Rectal smooth muscle tissue (tissue), 1 donor: ENCODE measurements around the gene NF1.
A peak's percentile ranks its signal among the peaks of the same experiment; 100 is the strongest.
"Not testable (repeated sequence)": the region's sequence is repeated elsewhere in the genome, so short reads cannot be mapped to it uniquely, and the experiment has no call there.

ENCODE experiments used
- H3K27ac ChIP-seq: one replicate; pipeline ENCODE4 v1.7.0; 2013; ENCODE audit warnings: low read depth, low read length, inconsistent platforms
- H3K27me3 ChIP-seq: one replicate; pipeline ENCODE4 v1.7.0; 2013; ENCODE audit warnings: low read length; ENCODE audit not compliant: control insufficient read depth, insufficient read depth
- H3K36me3 ChIP-seq: one replicate; pipeline ENCODE4 v1.7.0; 2013; ENCODE audit warnings: low read length; ENCODE audit not compliant: control insufficient read depth, insufficient read depth
- H3K4me1 ChIP-seq: one replicate; pipeline ENCODE4 v1.7.0; 2013; ENCODE audit warnings: low read length; ENCODE audit not compliant: control insufficient read depth, insufficient read depth
- H3K4me3 ChIP-seq: one replicate; pipeline ENCODE4 v1.7.0; 2013; ENCODE audit warnings: low read length
- H3K9ac ChIP-seq: one replicate; pipeline ENCODE4 v1.7.0; 2013; ENCODE audit warnings: low read length

NF1 gene

GRCh38 chr17:31093866-31094599, 744 bp upstream of the NF1 start:
- no peaks in the 10 kb centered on the region for H3K27me3 ChIP-seq
- H3K9ac ChIP-seq = peak overlapping the region; percentile 13
- H3K4me3 ChIP-seq = peak overlapping the region; percentile 52
- no peaks in the 10 kb centered on the region for H3K36me3 ChIP-seq
- no peaks in the 10 kb centered on the region for H3K4me1 ChIP-seq
- peak overlapping the region; percentile 92 for H3K27ac ChIP-seq

DNA sequence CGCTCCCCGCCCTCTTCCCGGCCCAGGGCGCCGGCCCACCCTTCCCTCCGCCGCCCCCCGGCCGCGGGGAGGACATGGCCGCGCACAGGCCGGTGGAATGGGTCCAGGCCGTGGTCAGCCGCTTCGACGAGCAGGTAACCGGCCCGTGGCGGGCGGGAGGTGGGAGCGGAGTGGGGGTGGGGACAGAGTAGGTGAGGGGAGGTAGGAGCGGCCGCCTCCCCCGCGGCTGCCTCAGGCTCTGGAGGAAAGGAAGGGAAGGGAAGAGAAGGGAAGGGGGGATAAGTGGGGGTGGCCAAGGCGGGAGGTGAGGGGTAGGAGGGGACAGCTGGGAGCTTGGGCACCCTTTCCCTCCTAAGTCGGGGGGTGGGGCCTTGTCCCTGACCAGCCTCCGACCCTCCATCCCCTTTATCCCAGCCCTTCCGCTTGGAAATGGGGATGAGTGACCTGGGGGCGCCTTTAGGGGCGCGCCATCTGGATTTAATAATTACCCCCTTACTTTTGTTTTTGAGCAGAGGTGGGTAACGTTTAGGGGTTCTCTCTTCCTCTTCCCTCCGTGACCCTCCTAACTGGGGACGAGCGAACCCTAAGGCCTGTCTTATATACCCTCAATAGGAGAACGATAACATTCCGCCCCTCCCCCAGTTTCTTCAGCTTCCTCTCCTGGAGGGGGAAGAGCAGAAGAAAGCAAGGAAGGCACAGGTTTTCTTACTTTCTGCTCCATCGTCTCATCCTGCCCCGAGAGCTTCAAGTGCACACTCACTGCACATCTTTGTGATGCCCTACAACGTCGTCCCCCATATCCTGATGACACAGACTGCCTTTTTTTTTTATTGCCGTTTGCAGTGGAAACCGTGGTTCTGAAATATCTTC, 694 bp downstream of the NF1 start:
- peak overlapping the region; percentile 83 for H3K4me3 ChIP-seq
- H3K27me3 ChIP-seq = no peaks in the 10 kb centered on the region
- no peaks in the 10 kb centered on the region for H3K4me1 ChIP-seq
- H3K9ac ChIP-seq = peak overlapping the region; percentile 71
- H3K27ac ChIP-seq = peak overlapping the region; percentile 92
- H3K36me3 ChIP-seq = no peaks in the 10 kb centered on the region

DNA sequence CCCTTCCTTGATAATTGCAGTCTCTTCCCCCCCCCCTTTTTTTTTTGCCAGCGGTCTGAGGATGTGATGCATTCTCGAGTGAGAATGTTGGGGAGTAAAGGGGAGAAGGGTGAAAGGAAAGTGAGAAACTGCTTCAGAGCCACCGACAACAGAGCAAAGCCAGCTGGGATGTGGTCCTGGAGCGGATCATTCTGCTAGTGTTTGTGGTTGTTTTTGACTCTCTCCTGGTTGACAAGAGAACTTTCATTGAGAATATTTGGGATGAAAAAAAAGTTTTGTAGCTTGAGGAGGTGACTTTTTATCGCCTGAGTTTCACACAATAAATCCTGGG, 1.3 kb downstream of the NF1 start:
- H3K9ac ChIP-seq = no peak overlapping the region
- H3K4me1 ChIP-seq = no peaks in the 10 kb centered on the region
- peak overlapping the region; percentile 92 for H3K27ac ChIP-seq
- H3K27me3 ChIP-seq = no peaks in the 10 kb centered on the region
- no peaks in the 10 kb centered on the region for H3K36me3 ChIP-seq
- peak overlapping the region; percentile 83 for H3K4me3 ChIP-seq

DNA sequence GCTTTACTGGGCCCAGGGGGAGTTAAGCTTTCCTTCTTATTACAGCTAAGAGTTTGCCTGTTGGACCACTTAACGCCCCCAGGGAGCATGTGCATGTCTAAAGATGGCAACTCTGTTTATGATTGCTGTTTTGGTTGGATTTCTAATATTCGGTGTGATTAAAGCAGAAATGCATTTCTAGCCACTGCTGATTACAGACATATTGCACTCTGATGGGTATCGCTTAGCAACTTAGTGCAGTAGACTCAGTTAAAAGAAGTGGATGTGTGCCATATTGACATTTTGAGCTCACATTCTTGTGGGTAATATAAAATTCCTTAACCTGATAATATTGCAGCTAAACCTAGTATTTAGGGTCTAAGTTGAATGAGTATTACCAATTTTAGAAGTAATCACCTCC, 4.2 kb downstream of the NF1 start:
- H3K4me3 ChIP-seq = no peak overlapping the region
- H3K9ac ChIP-seq = no peak overlapping the region
- no peaks in the 10 kb centered on the region for H3K36me3 ChIP-seq
- H3K27me3 ChIP-seq = no peaks in the 10 kb centered on the region
- no peak overlapping the region for H3K27ac ChIP-seq
- H3K4me1 ChIP-seq = no peaks in the 10 kb centered on the region

DNA sequence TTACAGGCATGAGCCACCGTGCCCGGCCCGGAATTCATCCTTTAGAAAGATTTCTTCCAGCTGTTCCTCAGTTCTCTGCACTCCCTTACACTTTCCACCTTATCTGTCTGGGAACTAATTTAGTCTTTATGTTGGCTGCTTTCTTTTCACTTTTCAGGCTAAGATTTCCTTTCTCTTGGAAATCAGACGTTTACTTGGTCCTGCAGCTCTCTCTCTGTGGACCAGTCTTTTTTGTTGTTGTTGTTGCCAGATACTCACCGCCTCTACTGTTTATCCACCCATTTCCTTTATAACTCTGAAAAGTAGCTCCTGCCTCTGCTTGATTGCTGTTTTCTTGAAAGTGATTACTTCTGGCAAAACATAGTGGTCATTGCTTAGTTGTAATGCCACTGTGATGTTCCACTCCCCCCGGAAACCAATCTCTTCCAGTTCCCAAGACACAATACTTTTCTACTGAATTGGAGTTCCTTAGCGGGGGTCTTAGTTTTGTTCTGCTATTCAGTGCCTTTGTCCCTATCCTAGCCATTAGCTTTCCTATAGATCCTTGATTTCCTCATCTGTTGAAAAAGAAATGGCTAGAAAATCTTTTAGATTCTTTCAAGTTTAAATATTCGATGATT, 6.2 kb downstream of the NF1 start:
- H3K27ac ChIP-seq = no peak overlapping the region
- no peaks in the 10 kb centered on the region for H3K36me3 ChIP-seq
- H3K4me1 ChIP-seq = no peaks in the 10 kb centered on the region
- no peak overlapping the region for H3K4me3 ChIP-seq
- no peak overlapping the region for H3K9ac ChIP-seq
- H3K27me3 ChIP-seq = no peaks in the 10 kb centered on the region

DNA sequence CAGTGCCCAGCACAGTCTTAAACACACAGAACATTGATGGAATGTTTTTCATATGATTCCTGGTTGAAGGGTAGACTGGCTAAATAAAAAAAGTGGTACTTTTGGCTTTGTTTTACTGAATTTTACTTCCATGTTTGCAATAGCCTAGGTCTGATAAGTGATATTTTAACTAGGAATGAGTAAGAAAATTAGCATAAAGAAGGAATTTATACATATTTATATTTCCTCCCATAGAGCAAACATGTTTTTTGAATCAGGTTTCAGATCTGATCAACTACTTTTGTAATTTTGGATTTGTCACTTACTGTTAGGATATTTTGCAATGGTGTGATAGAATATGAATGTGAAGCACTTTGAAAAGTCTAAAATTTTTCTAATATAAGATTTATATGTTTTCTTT, 7.2 kb downstream of the NF1 start:
- Histone ChIP-seq H3K36me3 (no peaks in the 10 kb centered on the region), H3K9ac (no peak overlapping the region), H3K4me1 (no peaks in the 10 kb centered on the region), H3K27me3 (no peaks in the 10 kb centered on the region), H3K4me3 (no peak overlapping the region), H3K27ac (no peak overlapping the region)

DNA sequence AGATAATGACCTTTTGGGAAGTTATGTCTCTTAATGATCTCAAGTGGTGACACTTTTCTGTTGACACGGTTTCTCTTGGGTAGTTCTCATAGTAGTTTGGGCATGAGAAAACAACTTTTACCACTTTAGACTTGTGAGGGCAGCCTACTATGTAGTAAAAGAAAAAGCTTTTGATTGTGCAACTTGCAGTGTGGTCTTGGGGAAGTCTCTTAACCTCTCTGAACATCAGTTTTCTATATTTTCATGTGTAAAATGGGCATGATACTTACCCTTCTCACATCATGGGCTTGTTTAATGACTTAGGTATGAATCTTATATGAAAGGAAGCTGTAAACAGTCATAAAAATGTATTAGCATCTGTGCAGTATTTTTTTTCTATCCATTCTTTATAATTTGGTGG, 11.2 kb downstream of the NF1 start:
- Histone ChIP-seq H3K9ac (no peak overlapping the region), H3K4me1 (no peaks in the 10 kb centered on the region), H3K36me3 (no peaks in the 10 kb centered on the region), H3K4me3 (no peak overlapping the region), H3K27ac (no peak overlapping the region), H3K27me3 (no peaks in the 10 kb centered on the region)

DNA sequence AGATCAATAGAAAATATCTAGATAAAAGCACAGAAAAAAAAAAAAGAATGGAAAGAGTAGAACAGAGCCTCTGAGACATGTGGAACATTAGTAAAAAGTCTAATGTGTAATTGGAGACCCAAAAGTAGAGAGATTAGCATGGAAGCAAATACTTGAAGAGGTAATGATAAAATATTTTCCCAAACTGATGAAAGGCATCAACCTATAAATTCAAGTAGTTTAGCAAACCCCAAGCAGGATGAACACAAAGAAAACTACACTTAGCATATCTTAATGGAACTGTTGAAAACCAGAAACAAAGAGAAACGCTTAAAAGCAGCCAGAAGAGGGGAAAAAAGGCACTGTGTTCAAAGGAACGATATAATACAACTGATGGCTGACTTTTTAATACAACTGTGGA, 16.4 kb downstream of the NF1 start:
- Histone ChIP-seq H3K4me1 (no peaks in the 10 kb centered on the region), H3K36me3 (no peaks in the 10 kb centered on the region), H3K27me3 (no peaks in the 10 kb centered on the region), H3K4me3 (no peak overlapping the region), H3K27ac (no peak overlapping the region), H3K9ac (no peak overlapping the region)

DNA sequence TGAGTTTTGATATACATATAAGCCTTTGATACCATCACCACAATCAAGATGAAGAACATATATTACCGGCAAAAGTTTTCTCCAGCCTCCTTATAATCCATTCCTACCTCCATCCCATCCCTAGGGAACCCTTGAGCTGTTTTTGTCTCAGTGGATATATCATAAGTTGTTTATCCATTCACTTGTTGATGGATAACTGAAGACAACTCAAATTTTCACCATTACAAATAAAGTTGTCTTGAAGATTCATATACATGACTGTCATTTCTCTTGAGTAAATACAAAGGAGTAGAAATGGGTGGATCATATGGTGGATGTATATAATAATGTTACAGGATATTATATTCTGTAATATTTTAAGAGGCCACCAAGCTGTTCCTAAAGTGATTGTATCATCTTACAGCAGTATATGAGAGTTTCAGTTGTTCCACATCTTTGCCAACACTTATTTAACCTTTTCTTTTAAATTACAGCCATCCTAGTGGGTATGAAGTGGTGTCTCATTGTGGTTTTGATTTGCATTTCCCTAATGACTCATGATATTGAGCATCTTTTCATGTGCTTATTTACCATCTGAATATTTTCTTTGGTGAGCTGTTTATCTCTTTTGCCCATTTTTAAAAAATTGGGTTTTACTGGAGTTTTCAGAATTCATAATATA, 17.4 kb downstream of the NF1 start:
- Histone ChIP-seq H3K4me3 (no peak overlapping the region), H3K9ac (no peak overlapping the region), H3K4me1 (no peaks in the 10 kb centered on the region), H3K36me3 (no peaks in the 10 kb centered on the region), H3K27me3 (no peaks in the 10 kb centered on the region), H3K27ac (no peak overlapping the region)

GRCh38 chr17:31113368-31113767, 18.6 kb downstream of the NF1 start:
- H3K4me1 ChIP-seq, H3K27ac ChIP-seq, H3K9ac ChIP-seq, H3K27me3 ChIP-seq, H3K4me3 ChIP-seq, H3K36me3 ChIP-seq: not testable (repeated sequence)

- H3K9ac ChIP-seq = no peak overlapping the region
- H3K36me3 ChIP-seq = no peaks in the 10 kb centered on the region
- no peaks in the 10 kb centered on the region for H3K27me3 ChIP-seq
- H3K4me1 ChIP-seq = no peaks in the 10 kb centered on the region
- H3K4me3 ChIP-seq = no peak overlapping the region
- no peak overlapping the region for H3K27ac ChIP-seq
Measured at GRCh38 chr17:31113939-31114338, 19.2 kb downstream of the NF1 start.

GRCh38 chr17:31114956-31115555, 20.3 kb downstream of the NF1 start:
- H3K4me3 ChIP-seq = no peak overlapping the region
- no peaks in the 10 kb centered on the region for H3K36me3 ChIP-seq
- no peaks in the 10 kb centered on the region for H3K27me3 ChIP-seq
- H3K27ac ChIP-seq = no peak overlapping the region
- no peaks in the 10 kb centered on the region for H3K4me1 ChIP-seq
- no peak overlapping the region for H3K9ac ChIP-seq
